Measurements from ENCODE around the gene RBM20. TPM values are rescaled to one million over a fixed set of nuclear protein-coding genes. Genes with fewer than 3 reads are reported as not detected.

Gene RBM20
- total RNA-seq, 1 experiment from 2014 or later = 0.10 TPM

DNA sequence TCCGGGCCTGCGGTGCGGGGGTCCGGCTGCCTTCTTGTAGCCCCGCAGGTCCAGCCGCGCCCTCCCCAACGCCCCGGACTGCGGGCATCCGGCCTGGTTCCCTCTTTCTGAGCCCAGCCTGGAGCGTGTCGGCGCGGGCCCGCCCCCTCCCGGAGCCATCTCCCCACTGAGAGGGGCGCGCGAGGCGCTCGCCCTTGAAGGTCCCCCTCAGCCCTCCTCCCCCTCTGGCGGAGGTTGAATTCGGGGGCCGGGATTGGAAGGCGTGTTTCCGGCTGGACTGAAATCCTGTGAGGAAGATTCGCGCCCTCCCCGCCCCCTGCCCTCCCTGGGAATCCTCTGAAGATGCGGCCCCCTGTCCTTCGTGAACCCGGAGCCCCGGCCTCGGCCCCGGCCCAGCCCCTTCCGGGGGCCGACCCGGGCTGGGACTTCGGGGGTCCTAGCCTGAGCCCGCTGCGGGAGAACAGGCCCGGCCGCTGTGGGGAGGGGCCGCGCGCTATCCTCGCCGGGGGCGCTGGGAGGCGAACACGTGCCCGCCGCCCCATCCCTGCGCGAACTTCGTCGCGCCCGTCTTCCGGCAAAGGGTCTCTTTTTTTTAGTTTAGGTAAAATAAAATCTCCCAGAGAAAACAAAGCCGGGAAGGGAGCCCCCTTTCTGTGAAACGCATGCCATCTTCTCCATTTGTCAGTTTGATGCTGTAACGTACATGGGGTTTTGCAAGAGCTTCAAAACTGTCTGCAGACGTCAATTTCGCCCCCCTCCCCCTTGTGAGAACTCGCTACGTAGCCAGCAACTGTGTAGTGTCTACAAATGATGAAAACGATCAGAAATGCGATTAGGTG lies 228.2 kb downstream of the RBM20 start:
- CTCF ChIA-PET = interaction anchor here (1.0 kb wide), 1 partner anchor 21 kb away, joined by 3 read pairs; no protein-coding TSS in a partner anchor
- H3K9me3 ChIP-seq (ENCODE audit: control insufficient read depth, insufficient read depth, low read depth, low read length) = no peaks in the 10 kb centered on the region
- POLR2A ChIA-PET = interaction anchor here (0.5 to 1.3 kb wide), 8 partner anchors 12 to 1348 kb away, joined by 3 to 17 read pairs (median 6); no protein-coding TSS in a partner anchor
- peaks cover 16% of the 10 kb centered on the region for H3K4me1 ChIP-seq (ENCODE audit: control insufficient read depth, insufficient read depth, low read length)
- peak overlapping the region; percentile 72 for H3K27ac ChIP-seq (ENCODE audit: low read length)
- H3K4me3 ChIP-seq (ENCODE audit: low read depth in 2 of 2, low read length in 2 of 2) = peak overlapping the region; percentile 63 to 72
- no peak for DNase-seq (ENCODE audit: low read depth, low spot score)
- intact Hi-C loops (cut with micrococcal nuclease; ENCODE audit: unreplicated experiment) (no loop called here), in situ Hi-C loops (cut with HindIII; ENCODE audit: low pct_unique_long_range_greater_than_20kb, low sequenced_read_pairs) (no loop called here)
- BruUV-seq (replicated peaks) = no TSS peak
- ATAC-seq = peak; percentile 85
- TF ChIP-seq POLR2AphosphoS5 (IDR thresholded peaks at IDR 0.05; ENCODE audit: low read depth, low read length) (peak; percentile 27; the same call in 1 of the 2 replicates), SIN3A (IDR thresholded peaks at IDR 0.05; ENCODE audit: borderline replicate concordance, insufficient read depth, low read depth, low read length) (no peak), TCF7L2 (IDR thresholded peaks at IDR 0.05; ENCODE audit: low read depth, low read length) (0 out of 2 replicates have a peak, but pooled peaks have one; percentile 18)
- TF ChIP-seq, protein P1, sequence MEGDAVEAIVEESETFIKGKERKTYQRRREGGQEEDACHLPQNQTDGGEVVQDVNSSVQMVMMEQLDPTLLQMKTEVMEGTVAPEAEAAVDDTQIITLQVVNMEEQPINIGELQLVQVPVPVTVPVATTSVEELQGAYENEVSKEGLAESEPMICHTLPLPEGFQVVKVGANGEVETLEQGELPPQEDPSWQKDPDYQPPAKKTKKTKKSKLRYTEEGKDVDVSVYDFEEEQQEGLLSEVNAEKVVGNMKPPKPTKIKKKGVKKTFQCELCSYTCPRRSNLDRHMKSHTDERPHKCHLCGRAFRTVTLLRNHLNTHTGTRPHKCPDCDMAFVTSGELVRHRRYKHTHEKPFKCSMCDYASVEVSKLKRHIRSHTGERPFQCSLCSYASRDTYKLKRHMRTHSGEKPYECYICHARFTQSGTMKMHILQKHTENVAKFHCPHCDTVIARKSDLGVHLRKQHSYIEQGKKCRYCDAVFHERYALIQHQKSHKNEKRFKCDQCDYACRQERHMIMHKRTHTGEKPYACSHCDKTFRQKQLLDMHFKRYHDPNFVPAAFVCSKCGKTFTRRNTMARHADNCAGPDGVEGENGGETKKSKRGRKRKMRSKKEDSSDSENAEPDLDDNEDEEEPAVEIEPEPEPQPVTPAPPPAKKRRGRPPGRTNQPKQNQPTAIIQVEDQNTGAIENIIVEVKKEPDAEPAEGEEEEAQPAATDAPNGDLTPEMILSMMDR (IDR thresholded peaks at IDR 0.05) = peak; percentile 44
- TF ChIP-seq, protein P2, sequence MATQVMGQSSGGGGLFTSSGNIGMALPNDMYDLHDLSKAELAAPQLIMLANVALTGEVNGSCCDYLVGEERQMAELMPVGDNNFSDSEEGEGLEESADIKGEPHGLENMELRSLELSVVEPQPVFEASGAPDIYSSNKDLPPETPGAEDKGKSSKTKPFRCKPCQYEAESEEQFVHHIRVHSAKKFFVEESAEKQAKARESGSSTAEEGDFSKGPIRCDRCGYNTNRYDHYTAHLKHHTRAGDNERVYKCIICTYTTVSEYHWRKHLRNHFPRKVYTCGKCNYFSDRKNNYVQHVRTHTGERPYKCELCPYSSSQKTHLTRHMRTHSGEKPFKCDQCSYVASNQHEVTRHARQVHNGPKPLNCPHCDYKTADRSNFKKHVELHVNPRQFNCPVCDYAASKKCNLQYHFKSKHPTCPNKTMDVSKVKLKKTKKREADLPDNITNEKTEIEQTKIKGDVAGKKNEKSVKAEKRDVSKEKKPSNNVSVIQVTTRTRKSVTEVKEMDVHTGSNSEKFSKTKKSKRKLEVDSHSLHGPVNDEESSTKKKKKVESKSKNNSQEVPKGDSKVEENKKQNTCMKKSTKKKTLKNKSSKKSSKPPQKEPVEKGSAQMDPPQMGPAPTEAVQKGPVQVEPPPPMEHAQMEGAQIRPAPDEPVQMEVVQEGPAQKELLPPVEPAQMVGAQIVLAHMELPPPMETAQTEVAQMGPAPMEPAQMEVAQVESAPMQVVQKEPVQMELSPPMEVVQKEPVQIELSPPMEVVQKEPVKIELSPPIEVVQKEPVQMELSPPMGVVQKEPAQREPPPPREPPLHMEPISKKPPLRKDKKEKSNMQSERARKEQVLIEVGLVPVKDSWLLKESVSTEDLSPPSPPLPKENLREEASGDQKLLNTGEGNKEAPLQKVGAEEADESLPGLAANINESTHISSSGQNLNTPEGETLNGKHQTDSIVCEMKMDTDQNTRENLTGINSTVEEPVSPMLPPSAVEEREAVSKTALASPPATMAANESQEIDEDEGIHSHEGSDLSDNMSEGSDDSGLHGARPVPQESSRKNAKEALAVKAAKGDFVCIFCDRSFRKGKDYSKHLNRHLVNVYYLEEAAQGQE (IDR thresholded peaks at IDR 0.05; ENCODE audit: insufficient read depth in 1 of 2, low read depth in 2 of 2, low read length in 1 of 2) = no peak
- H3K36me3 ChIP-seq (ENCODE audit: control insufficient read depth, insufficient read depth, low read length) = peaks cover 3% of the 10 kb centered on the region; the same call in 1 of the 2 replicates
- no peaks in the 10 kb centered on the region for H3K27me3 ChIP-seq (ENCODE audit: control insufficient read depth, insufficient read depth, low read length)

DNA sequence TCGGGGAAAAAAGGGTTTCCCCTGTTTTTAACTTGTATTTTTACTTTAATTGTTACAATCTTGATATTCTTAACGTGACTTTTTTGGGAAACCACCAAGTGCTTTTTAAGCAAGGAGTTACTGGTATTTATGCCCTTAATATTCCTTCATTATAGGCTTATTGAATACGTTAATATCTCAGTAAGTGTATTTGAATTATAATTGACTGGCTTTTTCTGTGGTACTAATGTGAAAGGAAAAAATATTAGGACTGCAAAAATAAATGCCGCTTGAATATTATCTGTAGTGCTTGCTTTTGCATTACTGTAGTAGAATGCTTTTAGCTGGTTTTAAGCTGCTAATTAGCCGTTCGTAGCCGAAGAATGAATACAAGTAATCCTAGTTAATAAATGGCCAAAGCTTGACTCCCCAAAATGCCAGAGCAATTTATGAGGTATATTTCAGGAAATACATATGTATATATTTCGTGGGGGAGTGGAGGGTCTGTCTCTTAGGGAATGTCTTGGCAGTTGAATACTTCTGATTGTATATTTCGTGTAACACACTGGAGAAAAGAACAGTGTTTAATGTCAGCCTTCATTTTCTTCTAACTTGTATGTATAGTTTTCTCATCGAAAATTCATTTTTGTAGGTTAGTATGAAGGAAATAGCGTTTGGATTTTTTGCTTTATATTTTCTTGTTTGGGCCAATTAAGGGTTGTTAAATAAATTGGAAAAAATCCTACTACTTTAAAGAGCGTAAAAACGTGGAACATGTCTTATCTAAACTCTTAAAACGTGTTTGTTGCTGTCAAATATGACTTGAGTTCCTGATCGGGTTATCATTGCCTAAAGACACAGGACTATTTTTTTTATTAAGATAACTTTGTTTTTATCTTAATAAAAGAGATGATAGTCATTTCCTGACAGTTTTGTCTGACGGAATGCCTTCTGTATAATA lies 229.1 kb downstream of the RBM20 start:
- Histone ChIP-seq H3K4me1 (ENCODE audit: control insufficient read depth, insufficient read depth, low read length) (peaks cover 16% of the 10 kb centered on the region), H3K4me3 (ENCODE audit: low read depth in 2 of 2, low read length in 2 of 2) (peak overlapping the region; percentile 63 to 72), H3K27me3 (ENCODE audit: control insufficient read depth, insufficient read depth, low read length) (no peaks in the 10 kb centered on the region), H3K27ac (ENCODE audit: low read length) (peak overlapping the region; percentile 72), H3K36me3 (ENCODE audit: control insufficient read depth, insufficient read depth, low read length) (peaks cover 3% of the 10 kb centered on the region; the same call in 1 of the 2 replicates), H3K9me3 (ENCODE audit: control insufficient read depth, insufficient read depth, low read depth, low read length) (no peaks in the 10 kb centered on the region)
- TF ChIP-seq TCF7L2 (IDR thresholded peaks at IDR 0.05; ENCODE audit: low read depth, low read length) (no peak), SIN3A (IDR thresholded peaks at IDR 0.05; ENCODE audit: borderline replicate concordance, insufficient read depth, low read depth, low read length) (no peak), POLR2AphosphoS5 (IDR thresholded peaks at IDR 0.05; ENCODE audit: low read depth, low read length) (no peak)
- TF ChIP-seq, protein P1 (IDR thresholded peaks at IDR 0.05) = no peak; the same call in 1 of the 2 replicates
- TF ChIP-seq, protein P2 (IDR thresholded peaks at IDR 0.05; ENCODE audit: insufficient read depth in 1 of 2, low read depth in 2 of 2, low read length in 1 of 2) = no peak
- in situ Hi-C loops (cut with HindIII; ENCODE audit: low pct_unique_long_range_greater_than_20kb, low sequenced_read_pairs) (no loop called here), intact Hi-C loops (cut with micrococcal nuclease; ENCODE audit: unreplicated experiment) (no loop called here)
- POLR2A ChIA-PET = interaction anchor here (0.5 to 0.7 kb wide), 3 partner anchors 45 to 1349 kb away, joined by 3 to 10 read pairs (median 6); no protein-coding TSS in a partner anchor
- CTCF ChIA-PET = interaction anchor here (1.0 kb wide), 1 partner anchor 21 kb away, joined by 3 read pairs; no protein-coding TSS in a partner anchor
- TSS peak; percentile 66 for BruUV-seq (replicated peaks)
- no peak for ATAC-seq
- no peak for DNase-seq (ENCODE audit: low read depth, low spot score)

Data from Panc1 (cell line).